ENCODE data around the gene SLK. TPM values are rescaled to one million over a fixed set of nuclear protein-coding genes. Genes with fewer than 3 reads are reported as not detected.

SLK gene
- total RNA-seq, 1 donor from 2014 or later: 30.2 TPM

- Mint-ChIP-seq H3K4me1 (peaks cover 17% of the 10 kb centered on the region), H3K27ac (no peak overlapping the region), H3K36me3 (no peaks in the 10 kb centered on the region), H3K9me3 (no peaks in the 10 kb centered on the region), H3K4me3 (no peak overlapping the region), H3K27me3 (ENCODE audit: low read depth) (no peaks in the 10 kb centered on the region)
- no peak for DNase-seq (ENCODE audit: low spot score in 2 of 2, unreplicated experiment in 2 of 2)
- no peak for TF ChIP-seq CTCF (IDR thresholded peaks at IDR 0.05; ENCODE audit: unreplicated experiment)
Measured at GRCh38 chr10:103933557-103934121, 33.3 kb upstream of the SLK start.

GRCh38 chr10:103934308-103934707 lies 32.6 kb upstream of the SLK start:
- H3K4me1 Mint-ChIP-seq: peaks cover 11% of the 10 kb centered on the region
- no peak overlapping the region for H3K27ac Mint-ChIP-seq
- DNase-seq (ENCODE audit: low spot score in 2 of 2, unreplicated experiment in 2 of 2): no peak
- H3K27me3 Mint-ChIP-seq (ENCODE audit: low read depth): no peaks in the 10 kb centered on the region
- no peak overlapping the region for H3K4me3 Mint-ChIP-seq
- no peaks in the 10 kb centered on the region for H3K36me3 Mint-ChIP-seq
- TF ChIP-seq CTCF (IDR thresholded peaks at IDR 0.05; ENCODE audit: unreplicated experiment): no peak
- H3K9me3 Mint-ChIP-seq: no peaks in the 10 kb centered on the region

- Mint-ChIP-seq H3K36me3 (no peaks in the 10 kb centered on the region), H3K27me3 (ENCODE audit: low read depth) (no peaks in the 10 kb centered on the region), H3K4me1 (peaks cover 4% of the 10 kb centered on the region), H3K9me3 (no peaks in the 10 kb centered on the region), H3K4me3 (no peak overlapping the region), H3K27ac (no peak overlapping the region)
- no peak for TF ChIP-seq CTCF (IDR thresholded peaks at IDR 0.05; ENCODE audit: unreplicated experiment)
- DNase-seq (ENCODE audit: low spot score in 2 of 2, unreplicated experiment in 2 of 2): no peak
Measured at GRCh38 chr10:103936022-103936421, 30.9 kb upstream of the SLK start.

- H3K36me3 Mint-ChIP-seq: no peaks in the 10 kb centered on the region
- no peaks in the 10 kb centered on the region for H3K27me3 Mint-ChIP-seq (ENCODE audit: low read depth)
- H3K4me1 Mint-ChIP-seq: peaks cover 2% of the 10 kb centered on the region
- H3K9me3 Mint-ChIP-seq: no peaks in the 10 kb centered on the region
- no peak for DNase-seq (ENCODE audit: low spot score in 2 of 2, unreplicated experiment in 2 of 2)
- TF ChIP-seq CTCF (IDR thresholded peaks at IDR 0.05; ENCODE audit: unreplicated experiment): no peak
- no peak overlapping the region for H3K4me3 Mint-ChIP-seq
- no peak overlapping the region for H3K27ac Mint-ChIP-seq
Measured at GRCh38 chr10:103939522-103939921, 27.4 kb upstream of the SLK start.

- Mint-ChIP-seq H3K27me3 (ENCODE audit: low read depth) (no peaks in the 10 kb centered on the region), H3K4me1 (peaks cover 2% of the 10 kb centered on the region), H3K4me3 (no peak overlapping the region)
Measured at GRCh38 chr10:103941801-103942200, 25.1 kb upstream of the SLK start.

More at GRCh38 chr10:103941801-103942200, 25.1 kb upstream of the SLK start:
- no peak for TF ChIP-seq CTCF (IDR thresholded peaks at IDR 0.05; ENCODE audit: unreplicated experiment)
- no peaks in the 10 kb centered on the region for H3K9me3 Mint-ChIP-seq
- no peak for DNase-seq (ENCODE audit: low spot score in 2 of 2, unreplicated experiment in 2 of 2)
- no peak overlapping the region for H3K27ac Mint-ChIP-seq
- H3K36me3 Mint-ChIP-seq: no peaks in the 10 kb centered on the region

All from mesothelial cell of epicardium (in vitro differentiated cells).